Stimulated activated CD8-positive, alpha-beta memory T cell treated with anti-CD3 and anti-CD28 coated beads, Interleukin-2, amount 100 ng/mL, for 1 hour (primary cell): ENCODE data around the gene GRID2.
"Not testable (repeated sequence)": the region's sequence is repeated elsewhere in the genome, so short reads cannot be mapped to it uniquely, and the experiment has no call there.

ENCODE experiments used
- DNase-seq, 2 donors: peaks; one replicate each; pipeline ENCODE4 v3.0.0-alpha.2; 2020; ENCODE audit warnings: low read depth in 2 of 2

The GRID2 gene

DNA sequence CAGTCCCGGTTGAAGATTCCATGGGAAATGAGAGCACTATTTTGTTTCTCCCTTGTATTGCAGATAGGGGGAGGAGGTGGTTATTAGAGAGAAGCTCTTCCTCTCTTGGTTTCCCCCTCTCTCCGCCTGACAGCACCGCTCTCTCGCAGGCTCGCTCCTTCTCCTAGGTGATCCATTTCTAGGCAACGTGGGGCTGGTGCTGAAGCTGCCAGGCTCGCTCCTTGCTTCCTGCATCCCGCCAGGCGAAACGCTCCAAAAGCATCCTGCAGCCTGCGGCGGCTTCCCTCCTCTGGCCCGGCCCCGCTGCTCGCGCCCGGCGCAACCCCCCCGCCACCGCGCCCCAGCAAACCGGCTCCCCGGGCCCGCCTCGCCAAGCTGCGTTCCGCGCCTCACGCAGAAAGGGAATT, at the start of gene GRID2:
GRID2 (plus strand) TSS at position 346 of the 407 bp plus-strand sequence.
- no peak for DNase-seq

DNA sequence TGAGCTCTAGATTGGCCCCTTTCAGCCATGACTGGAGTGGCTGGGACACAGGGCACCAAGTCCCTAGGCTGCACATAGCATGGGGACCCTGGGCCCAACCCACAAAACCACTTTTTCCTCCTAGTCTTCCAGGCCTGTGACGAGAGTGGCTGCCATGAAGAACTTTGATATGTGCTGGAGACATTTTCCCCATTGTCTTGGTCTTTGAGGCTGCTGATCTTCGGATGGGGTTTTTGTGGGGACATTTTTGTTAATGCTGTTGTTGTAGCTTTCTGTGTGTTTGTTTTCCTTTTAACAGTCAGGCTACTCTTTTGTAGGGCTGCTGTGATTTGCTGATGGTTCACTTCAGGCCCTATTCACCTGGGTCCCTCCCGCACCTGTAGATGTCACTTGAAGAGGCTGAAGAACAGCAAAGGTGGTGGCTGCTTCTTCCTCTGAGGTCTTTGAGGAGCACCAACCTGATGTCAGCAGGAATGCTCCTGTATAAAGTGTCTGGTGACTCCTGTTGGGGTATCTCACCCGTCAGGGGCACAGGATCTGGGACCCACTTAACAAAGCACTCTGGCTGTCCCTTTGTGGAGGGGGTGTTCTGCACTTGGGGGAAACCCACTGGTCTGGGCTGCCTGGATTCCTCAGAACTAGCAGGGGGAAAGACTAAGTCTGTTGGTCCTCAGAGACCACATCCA, 49.6 kb upstream of the GRID2 start:
- DNase-seq: no peak

DNA sequence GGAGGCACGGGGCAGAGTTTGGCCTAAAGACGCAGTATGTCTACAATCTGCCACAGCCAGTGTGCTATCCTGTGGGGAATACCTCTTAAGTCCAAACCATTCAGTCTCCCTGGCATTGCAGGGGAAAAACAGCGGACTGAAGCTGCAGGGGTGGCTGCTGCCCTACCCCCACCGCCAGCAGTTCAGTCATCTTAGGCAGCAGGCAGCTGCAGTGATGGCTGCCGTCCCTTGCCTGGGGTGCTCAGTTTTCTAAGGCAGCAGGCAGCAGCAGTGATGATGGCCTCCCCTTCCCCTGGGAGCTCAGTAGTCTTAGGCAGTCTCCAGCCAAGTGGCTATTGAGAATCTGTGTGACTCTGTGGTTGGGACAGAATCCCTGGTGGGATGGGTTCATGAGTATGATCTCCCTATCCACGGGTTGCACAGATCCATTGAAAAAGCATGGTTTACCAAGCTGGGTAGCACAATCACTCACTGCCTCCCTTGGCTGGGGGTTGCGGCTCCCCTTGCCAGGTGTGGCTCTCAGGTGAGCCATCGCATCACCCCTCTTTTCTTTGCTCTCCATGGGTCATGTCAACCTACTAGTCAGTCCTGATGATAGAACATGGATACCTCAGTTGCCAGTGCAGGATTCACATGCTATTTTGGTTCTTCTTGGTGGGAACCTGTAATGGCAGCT, 48.9 kb upstream of the GRID2 start:
- no peak for DNase-seq

DNA sequence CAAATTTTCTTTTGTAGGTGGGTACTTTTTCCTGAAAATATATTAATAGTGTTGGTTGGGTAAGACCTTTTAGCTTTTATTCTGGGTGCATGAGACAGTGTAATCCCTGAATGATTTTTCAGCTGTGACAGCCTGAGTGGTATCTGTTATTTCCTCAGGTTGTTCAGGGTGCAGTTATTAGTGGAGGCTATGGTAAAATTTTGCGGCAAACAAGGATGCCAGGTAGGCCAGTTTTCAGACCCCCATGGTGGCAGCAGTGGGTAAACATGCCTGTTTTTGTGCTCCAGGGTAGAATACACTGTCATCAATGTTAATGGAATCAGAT, 47.9 kb upstream of the GRID2 start:
- no peak for DNase-seq

DNA sequence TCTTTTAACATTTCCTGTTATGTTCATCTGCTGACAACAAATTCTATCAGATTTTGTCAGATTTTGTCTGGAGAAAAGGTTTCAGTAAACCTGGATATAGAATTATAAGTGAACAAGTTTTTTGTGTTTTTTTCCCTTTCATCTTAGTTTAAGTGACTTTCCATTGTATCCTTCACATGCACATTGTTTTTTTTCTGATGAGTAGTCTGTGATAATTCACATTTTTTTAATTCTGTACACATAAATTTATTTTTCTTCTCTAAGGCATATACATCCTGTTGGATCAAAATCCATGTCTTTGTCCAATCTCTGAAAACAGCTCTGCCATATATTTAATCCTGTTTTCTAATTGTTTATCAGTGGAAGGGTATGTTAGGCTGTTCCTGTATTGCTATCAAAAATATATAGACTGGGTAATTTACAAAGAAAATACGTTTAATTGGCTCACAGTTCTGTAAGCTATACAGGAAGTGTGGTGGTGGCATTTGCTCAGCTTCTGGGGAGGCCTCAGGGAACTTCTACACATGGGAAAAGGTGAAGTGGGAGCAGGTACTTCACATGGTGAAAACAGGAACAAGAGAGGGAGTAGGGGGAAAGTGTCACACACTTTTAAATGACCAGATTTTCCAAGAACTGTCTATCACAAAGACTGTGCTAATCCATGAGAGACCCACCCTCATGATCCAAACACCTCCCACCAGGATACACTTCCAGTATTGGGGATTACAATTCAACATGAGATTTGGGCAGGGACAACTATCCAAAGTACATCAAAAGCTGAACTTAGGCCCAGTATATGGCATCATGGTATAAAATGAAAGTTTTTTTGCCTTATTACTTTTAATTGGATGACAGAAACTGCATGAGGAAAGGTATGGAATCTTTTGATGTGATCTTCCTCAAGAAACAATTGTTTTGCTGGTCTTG, 45.6 kb upstream of the GRID2 start:
- no peak for DNase-seq

DNA sequence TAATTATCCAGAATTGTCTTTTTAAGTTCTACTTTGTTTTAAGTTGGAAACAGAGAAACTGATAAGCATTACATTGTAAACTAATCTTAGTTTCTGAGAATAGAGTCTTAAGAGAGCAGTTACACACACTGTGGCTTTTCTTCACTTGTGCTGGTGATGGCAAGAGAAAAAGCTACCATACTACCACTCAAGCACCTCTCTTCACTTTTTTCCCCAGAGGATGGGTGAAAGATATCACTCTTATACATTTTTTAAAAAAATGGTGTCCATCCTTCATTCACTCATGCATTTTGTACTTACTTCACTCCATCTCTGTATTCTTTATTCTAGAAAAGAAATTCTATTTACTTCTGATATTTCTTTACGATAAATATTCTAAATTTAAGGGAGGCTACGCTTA, 42.5 kb upstream of the GRID2 start:
- no peak for DNase-seq

DNA sequence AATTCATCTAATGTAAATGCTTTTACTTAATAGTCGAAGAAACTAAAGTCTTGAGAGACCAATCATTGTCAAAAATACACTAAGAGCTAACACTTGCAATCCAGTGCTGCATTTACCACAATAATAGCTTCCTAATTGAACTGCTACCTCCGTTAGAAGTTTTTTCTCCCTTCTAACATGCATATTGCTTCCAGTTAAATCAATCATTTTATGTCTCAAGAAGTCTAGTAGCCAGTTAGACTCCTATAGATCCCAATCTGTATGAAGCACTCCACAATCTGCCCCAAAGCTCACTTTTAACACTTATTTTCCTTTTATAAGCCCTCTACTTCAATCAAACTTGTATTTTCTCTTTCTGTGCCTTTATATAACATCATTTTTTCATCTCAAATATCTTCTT, 41.4 kb upstream of the GRID2 start:
- DNase-seq: no peak

DNA sequence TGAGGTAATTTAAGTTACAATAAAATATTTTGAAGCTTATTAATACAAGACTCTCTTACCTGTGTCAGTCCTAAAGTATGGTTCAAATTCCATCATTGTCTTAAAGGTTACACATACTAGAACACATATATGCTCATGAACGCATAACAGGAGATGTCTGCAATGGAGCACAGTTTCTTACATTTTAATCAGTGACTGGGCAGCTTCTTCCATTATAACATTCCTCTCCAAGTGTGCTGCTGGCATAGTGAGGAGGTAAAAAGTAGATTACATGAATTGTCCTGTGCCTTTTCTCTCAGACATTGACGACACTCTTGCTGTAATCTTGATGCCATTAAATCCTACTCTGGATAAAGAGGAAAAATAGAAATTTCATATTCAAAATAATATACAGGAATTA, 40.8 kb upstream of the GRID2 start:
- DNase-seq: no peak

DNA sequence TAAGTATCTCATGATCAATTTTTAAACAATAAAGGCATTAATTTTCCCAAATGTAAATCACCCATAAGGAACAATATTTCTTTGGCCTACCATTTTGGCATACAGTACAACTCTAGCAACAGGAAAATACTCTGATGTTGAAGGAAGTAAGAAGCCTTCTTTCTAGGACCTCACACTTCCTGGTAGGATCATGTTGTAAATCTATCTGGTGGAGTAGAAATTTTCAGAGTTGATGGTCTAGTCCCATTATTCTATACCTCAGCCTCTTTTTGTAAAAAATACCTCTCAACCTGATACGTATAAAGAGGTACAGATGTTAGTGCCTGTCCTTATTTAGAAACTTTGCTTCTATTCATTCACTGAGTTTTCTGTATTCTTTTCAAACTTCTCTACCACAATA, 40.2 kb upstream of the GRID2 start:
- no peak for DNase-seq

DNA sequence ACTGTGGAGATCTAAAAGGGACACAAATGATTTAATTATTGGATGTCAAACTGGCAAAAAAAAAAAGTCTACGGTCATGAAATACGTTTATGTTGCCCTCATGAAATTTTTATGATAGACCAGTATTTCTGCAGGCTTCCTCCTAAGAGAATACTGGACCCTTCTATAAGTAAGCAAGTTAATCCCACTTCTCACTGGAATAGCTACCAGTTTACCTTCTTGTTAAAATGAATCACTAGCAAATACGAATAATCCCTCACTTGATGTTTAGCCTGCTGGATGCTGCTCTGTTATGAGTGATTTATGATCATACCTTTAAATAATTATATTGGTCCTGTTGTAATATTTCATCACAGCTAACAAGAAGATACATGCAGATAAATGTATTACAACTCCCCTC, 39.6 kb upstream of the GRID2 start:
- no peak for DNase-seq

DNA sequence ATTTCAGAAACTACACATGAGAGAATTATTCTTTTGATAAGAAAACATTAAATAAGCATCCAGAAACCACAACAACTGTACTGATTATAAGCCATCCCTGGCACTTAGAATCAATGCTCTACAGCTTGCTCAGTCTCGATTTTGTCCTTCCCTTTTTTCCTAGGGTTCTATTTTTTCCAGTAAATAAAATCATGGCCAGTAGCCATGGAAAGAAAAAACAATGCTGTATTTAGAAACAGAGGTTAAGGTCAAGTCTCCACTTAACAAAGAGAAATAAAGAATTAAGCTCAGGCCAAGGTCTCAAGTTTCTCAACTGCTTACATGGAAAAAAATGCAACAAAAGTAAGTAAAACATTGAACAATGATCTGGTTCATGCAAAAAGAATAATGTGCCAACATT, 38.7 kb upstream of the GRID2 start:
- no peak for DNase-seq

DNA sequence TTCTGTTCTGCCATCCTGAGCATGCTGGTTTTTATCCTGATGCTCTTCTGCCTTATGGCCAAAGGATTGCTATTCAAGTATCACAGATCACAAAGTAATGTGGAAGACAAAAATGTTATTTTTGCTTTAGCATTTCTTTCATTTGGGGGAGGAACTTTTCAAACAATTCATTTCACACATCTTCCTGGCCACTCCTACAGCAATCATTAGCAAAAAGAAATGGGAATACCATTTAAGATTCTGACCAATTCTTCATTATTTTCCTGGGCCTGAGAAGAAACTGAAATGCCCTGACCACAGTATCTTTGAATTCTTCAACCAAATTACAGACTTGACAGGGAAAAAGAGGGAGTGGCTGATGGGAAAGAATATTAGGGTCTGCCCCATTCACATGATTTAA, 38.0 kb upstream of the GRID2 start:
- DNase-seq: no peak

DNA sequence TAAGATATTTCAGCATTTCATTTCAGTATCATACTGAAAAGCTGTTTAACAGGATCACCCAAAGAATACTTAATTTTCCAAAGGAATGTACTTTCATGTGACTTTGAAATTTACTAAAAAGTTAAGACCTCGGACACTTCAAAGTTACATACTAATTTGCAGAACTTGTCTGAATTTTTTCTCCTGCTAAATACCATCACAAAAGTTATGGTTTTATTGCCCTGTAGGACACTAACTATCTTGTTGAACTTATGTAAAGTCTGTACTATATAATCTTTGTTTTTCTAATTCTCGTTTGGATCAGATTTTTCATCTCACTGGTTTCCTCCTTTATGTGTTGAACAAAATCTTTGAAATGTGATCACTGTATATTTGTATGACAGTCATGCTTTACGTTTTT, 37.2 kb upstream of the GRID2 start:
- no peak for DNase-seq

DNA sequence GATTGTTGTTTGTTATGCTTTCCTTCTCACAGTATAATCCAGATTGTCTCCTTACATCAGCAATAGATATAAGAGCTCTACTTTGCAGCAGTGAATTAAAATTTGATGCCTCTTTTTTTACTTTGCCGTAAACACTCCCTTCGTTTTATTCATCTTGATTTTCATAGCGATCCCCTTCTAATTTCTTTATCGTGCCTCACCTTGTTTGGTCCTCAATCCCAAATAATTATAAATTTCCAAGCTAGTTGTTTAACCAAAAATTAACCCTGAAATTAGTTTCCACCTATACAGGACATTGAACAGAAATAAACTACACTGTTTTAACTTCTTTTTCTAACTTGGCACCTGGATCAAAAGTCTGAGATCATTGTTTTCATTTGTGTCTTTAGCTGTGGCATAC, 35.1 kb upstream of the GRID2 start:
- DNase-seq: no peak

DNA sequence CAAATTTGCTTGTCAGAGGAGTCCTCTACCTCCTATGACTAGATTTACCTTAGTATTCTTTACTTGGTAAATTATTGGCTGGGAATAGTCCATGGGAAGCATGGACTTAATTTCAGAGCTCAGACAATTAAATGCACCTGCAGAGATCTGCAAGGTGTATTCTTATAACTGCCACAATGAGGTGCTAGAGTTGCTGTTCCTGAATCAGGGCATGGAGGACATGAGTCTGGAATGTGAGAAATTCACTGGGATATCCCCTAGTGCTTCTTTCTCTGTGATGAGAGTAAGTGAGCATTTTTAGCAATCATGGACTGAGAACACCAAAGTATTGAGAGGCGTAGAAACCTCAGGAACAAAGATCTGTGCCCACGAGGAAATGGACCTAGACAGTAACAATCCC, 32.9 kb upstream of the GRID2 start:
- DNase-seq: no peak

DNA sequence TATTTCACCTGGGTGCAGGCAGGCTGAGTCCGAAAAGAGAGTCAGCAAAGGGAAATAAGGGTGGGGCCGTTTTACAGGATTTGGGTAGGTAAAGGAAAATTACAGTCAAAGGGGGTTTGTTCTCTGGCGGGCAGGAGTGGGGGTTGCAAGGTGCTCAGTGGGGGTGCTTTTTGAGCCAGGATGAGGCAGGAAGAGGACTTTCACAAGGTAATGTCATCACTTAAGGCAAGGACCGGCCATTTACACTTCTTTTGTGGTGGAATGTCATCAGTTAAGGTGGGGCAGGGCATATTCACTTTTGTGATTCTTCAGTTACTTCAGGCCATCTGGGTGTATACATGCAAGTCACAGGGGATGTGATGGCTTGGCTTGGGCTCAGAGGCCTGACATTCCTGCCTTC, 32.2 kb upstream of the GRID2 start:
- DNase-seq: not testable (repeated sequence)

DNA sequence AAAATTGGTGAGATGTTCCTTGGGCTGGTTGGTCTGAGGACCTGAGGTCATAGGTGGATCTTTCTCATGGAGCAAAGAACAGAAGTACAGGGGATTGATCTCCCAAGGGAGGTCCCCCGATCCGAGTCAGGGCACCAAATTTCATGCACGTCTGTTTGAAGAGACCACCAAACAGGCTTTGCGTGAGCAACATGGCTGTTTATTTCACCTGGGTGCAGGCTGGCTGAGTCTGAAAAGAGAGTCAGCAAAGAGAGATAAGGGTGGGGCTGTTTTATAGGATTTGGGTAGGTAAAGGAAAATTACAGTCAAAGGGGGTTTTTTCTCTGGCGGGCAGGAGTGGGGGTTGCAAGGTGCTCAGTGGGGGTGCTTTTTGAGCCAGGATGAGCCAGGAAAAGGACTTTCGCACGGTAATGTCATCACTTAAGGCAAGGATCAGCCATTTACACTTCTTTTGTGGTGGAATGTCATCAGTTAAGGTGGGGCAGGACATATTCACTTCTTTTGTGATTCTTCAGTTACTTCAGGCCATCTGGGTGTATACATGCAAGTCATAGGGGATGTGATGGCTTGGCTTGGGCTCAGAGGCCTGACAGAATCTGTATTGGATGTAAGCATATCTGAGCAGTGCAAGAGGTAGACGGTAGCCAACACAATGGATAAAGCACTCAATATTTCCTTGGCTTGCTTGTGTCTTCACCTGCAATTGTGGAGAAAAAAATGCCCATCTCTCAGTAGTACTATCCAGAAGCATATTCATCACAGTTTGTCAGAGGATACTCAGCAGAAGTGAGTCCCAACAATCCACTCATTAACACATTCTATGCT, 26.5 kb upstream of the GRID2 start:
- DNase-seq: not testable (repeated sequence)

DNA sequence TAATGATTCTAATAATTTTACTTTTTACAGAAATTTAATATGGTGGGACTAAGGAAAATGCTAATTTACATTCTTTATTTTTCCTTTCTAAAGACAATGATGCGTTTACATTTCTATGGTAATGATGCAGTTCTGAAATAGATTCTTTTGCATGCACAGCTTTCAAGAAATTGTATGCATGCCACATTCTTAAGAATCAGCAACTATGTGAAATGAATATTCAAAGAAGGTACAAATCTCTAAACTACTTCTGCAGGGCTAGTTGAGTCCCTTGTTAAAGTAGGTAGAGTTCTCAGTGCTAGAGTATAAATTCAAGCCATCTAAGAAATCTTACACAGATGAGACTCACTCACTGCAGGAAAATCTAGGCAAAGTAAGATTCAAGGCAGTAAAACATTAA, 24.5 kb upstream of the GRID2 start:
- DNase-seq: no peak

DNA sequence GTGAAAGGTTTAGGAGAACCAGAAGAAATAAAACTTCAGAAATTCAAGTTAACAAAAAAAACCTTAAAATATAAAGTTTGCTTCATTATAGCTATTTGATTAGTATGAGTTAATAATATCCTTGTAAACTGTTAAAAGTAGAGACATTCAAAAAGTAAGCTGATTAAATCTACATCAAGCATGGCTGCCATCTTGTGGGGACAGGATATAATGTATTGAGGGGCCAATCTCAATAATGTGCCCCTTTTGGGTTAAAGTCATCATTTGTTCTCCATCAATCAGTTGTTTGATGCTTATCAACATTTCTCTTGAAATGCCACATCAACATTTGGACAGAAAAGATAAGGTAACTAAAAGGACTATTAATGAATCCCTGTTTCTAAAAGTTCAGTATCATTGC, 4.6 kb upstream of the GRID2 start:
- no peak for DNase-seq

DNA sequence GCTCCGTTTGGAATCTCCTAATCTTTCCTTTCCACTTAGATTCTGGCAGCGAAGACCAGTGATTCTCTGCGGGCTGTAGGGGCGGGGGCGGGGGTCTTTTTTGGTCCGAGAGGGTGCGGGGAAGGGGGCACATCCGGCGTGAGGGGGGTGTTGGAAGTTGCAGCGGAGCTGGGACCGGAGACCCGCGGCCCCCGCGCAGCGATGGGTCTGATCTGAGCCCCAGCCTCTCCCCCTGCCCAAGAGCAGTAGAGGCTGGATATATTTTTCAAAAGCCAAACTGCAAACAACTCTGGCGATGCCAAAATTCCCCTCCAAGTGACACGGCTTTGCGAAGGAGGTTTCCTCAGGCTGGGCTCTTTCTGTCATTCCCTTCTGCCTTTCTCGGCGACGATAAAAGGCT, 355 bp downstream of the GRID2 start:
- no peak for DNase-seq

DNA sequence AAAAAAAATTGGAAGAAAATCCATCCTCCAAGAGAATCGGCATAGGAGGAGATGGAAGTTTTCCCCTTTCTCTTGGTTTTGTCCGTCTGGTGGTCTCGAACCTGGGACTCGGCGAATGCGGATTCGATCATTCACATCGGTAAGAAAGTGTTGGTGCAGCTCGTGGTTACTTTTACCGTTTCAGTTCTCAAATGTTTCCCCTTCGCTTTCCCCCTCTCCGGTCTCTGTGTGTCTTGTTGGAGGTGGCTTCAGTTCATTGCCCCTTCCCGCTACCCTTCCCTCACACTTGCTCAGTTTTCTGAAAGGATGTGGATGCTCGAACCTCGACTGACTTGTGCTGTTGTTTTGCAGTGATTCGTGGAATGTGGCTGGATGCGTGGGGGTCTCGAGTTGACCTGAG, 840 bp downstream of the GRID2 start:
- no peak for DNase-seq
